Neuronal stem cell (in vitro differentiated cells): ENCODE measurements around the gene LDHA.

ENCODE experiments used
- DNase-seq: peaks from one replicate; pipeline ENCODE4 v3.0.0-alpha.2; 2013; ENCODE audit warnings: low spot score
- H2AFZ ChIP-seq: one replicate; pipeline ENCODE4 v1.6.1; 2013; ENCODE audit warnings: mild to moderate bottlenecking, low read length, inconsistent platforms
- H2AK5ac ChIP-seq: 2 replicates; pipeline ENCODE4 v1.6.1; 2013; ENCODE audit warnings: low read depth, mild to moderate bottlenecking, inconsistent platforms, low read length, moderate library complexity, mixed read lengths
- H2BK120ac ChIP-seq: 2 replicates; pipeline ENCODE4 v1.6.1; 2013; ENCODE audit warnings: low read depth, mild to moderate bottlenecking, inconsistent platforms, low read length, moderate library complexity, mixed read lengths
- H2BK12ac ChIP-seq: one replicate; pipeline ENCODE4 v1.6.1; 2013; ENCODE audit warnings: low read length, inconsistent platforms
- H2BK15ac ChIP-seq: 2 replicates; pipeline ENCODE4 v1.6.1; 2013; ENCODE audit warnings: mild to moderate bottlenecking, low read length, inconsistent platforms, mixed read lengths
- H2BK5ac ChIP-seq: one replicate; pipeline ENCODE4 v1.6.1; 2013; ENCODE audit warnings: inconsistent platforms, mild to moderate bottlenecking, low read length, moderate library complexity
- H3K14ac ChIP-seq: one replicate; pipeline ENCODE4 v1.6.1; 2013; ENCODE audit warnings: low read length, inconsistent platforms
- H3K18ac ChIP-seq: 2 replicates; pipeline ENCODE4 v1.6.1; 2013; ENCODE audit warnings: low read length, inconsistent platforms
- H3K23ac ChIP-seq: 2 replicates; pipeline ENCODE4 v1.6.1; 2013; ENCODE audit warnings: low read depth, mild to moderate bottlenecking, mixed read lengths, low read length, inconsistent platforms; ENCODE audit not compliant: poor library complexity
- H3K27ac ChIP-seq: replicated peaks from 3 replicates; pipeline ENCODE4 v1.5.1; 2013; ENCODE audit warnings: low read length, inconsistent platforms
- H3K27me3 ChIP-seq, 3 experiments: 2 replicates each; pipeline ENCODE4 v1.6.1; 2013; ENCODE audit warnings: low read length in 3 of 3, mild to moderate bottlenecking in 2 of 3, inconsistent platforms in 1 of 3, low read depth in 1 of 3, mixed read lengths in 1 of 3, moderate library complexity in 1 of 3; ENCODE audit not compliant: control insufficient read depth in 3 of 3, insufficient read depth in 3 of 3
- H3K36me3 ChIP-seq, 2 donors: replicated peaks in 1 of 2; 2 replicates each; pipeline ENCODE4 v1.6.1; 2013; ENCODE audit warnings: low read length in 2 of 2; ENCODE audit not compliant: control insufficient read depth in 2 of 2, insufficient read depth in 2 of 2
- H3K4ac ChIP-seq: 2 replicates; pipeline ENCODE4 v1.6.1; 2013; ENCODE audit warnings: inconsistent platforms, mild to moderate bottlenecking, low read length, moderate library complexity
- H3K4me1 ChIP-seq, 2 donors: 1 replicate in 1 of 2; 2 replicates in 1 of 2; pipeline ENCODE4 v1.6.1; 2013; ENCODE audit warnings: low read length in 2 of 2, low read depth in 1 of 2; ENCODE audit not compliant: control insufficient read depth in 2 of 2, insufficient read depth in 1 of 2
- H3K4me2 ChIP-seq: one replicate; pipeline ENCODE4 v1.6.1; 2013; ENCODE audit warnings: mild to moderate bottlenecking, low read length, inconsistent platforms; ENCODE audit not compliant: insufficient read depth, poor library complexity, severe bottlenecking
- H3K4me3 ChIP-seq, 2 donors: 2 replicates each; pipeline ENCODE4 v1.5.1; 2013; ENCODE audit warnings: low read length in 2 of 2, mild to moderate bottlenecking in 2 of 2, inconsistent platforms in 1 of 2, moderate library complexity in 1 of 2
- H3K79me1 ChIP-seq: one replicate; pipeline ENCODE4 v1.6.1; 2013; ENCODE audit warnings: low read depth, mild to moderate bottlenecking, inconsistent platforms, low read length, moderate library complexity
- H3K9ac ChIP-seq: one replicate; pipeline ENCODE4 v1.6.1; 2013; ENCODE audit warnings: mild to moderate bottlenecking, low read depth, low read length, inconsistent platforms; ENCODE audit not compliant: poor library complexity
- H3K9me3 ChIP-seq, 2 donors: replicated peaks in 1 of 2; 2 replicates each; pipeline versions ENCODE3 to v1.6.1; 2013; ENCODE audit warnings: low read length in 2 of 2, mild to moderate bottlenecking in 2 of 2, inconsistent platforms in 1 of 2, low read depth in 1 of 2, mixed read lengths in 1 of 2, moderate library complexity in 1 of 2; ENCODE audit not compliant: control insufficient read depth in 2 of 2, insufficient read depth in 1 of 2
- H4K8ac ChIP-seq: one replicate; pipeline ENCODE4 v1.6.1; 2013; ENCODE audit warnings: low read depth, mild to moderate bottlenecking, inconsistent platforms, low read length, moderate library complexity
- H4K91ac ChIP-seq: one replicate; pipeline ENCODE4 v1.6.1; 2013; ENCODE audit warnings: low read length, low read depth, mild to moderate bottlenecking, inconsistent platforms; ENCODE audit not compliant: poor library complexity
- WGBS, 2 donors: extraction: QIAGEN DNeasy Blood & Tissue Kit; methylation state at CpG; one replicate each; pipeline ENCODE4 v1.1.7; 2013; ENCODE audit warnings: missing lambda C conversion rate in 2 of 2, mixed read lengths in 1 of 2; ENCODE audit not compliant: insufficient read length in 2 of 2, insufficient replicate concordance in 1 of 2; ENCODE audit errors: extremely low coverage in 2 of 2; 5-methylcytosine and 5-hydroxymethylcytosine counted together

Gene LDHA

DNA sequence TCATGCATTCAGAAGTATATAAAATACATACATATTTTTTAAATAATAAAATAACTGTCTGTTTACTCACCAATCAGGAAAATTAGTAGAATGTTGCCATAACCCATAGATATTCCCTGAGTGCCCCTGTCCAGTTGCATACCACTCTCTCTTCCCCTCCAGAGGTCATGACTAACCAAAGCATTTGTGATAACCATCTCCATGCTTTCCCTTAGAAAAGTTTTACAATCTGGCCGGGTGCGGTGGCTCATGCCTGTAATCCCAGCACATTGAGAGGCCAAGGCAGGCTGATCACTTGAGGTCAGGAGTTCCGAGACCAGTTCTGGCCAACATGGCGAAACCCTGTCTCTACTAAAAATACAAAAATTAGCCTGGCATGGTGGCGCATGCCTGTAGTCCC, 33.2 kb upstream of the LDHA start:
- no peak overlapping the region for H2BK5ac ChIP-seq
- H3K27ac ChIP-seq: no peak overlapping the region
- H3K4me1 ChIP-seq: no peaks in the 10 kb centered on the region
- no peak overlapping the region for H3K4me2 ChIP-seq
- no peak overlapping the region for H2BK15ac ChIP-seq
- H3K4me3 ChIP-seq: no peak overlapping the region
- H2AK5ac ChIP-seq: no peak overlapping the region
- no peak overlapping the region for H4K8ac ChIP-seq
- no peak overlapping the region for H3K23ac ChIP-seq
- no peak overlapping the region for H4K91ac ChIP-seq
- WGBS, 2 donors: no CpG with 5 or more reads among the region's 5 CpGs
- H3K9me3 ChIP-seq: no peaks in the 10 kb centered on the region
- H3K18ac ChIP-seq: no peak overlapping the region
- no peak overlapping the region for H2BK120ac ChIP-seq
- no peak overlapping the region for H2AFZ ChIP-seq
- DNase-seq: no peak
- no peak overlapping the region for H3K14ac ChIP-seq
- H3K4ac ChIP-seq: no peak overlapping the region
- no peaks in the 10 kb centered on the region for H3K27me3 ChIP-seq
- H3K36me3 ChIP-seq: peaks cover 25 to 95% of the 10 kb centered on the region in 2 donors
- H3K9ac ChIP-seq: no peak overlapping the region
- H3K79me1 ChIP-seq: no peaks in the 10 kb centered on the region
- H2BK12ac ChIP-seq: no peak overlapping the region

DNA sequence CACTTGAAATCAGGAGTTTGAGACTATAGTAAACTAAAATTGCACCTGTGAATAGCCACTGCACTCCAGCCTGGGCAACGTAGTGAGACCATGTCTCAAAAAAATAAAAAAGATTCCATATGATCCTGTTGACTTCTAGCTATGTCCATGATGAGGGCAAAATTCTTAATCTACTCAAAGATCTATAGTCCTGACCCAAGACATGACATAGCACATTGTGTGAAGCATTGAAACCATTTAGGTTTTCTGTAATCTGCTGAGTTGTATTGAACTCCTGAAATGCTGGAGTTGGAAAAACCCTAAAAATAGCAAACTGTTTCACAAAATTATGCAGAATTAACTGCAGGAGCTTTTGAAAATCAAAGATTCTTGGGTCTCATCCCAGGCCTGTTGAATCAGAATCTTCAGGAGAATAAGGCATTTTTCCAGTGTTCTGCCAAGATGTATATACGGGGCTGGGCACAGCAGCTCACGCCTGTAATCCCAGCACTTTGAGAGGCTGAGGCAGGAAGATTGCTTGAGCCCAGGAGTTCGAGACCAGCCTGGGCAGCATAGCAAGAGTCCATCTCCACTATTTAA, 29.8 kb upstream of the LDHA start:
- no CpG with 5 or more reads among the region's 4 CpGs for WGBS, 2 donors
- no peak overlapping the region for H3K14ac ChIP-seq

DNA sequence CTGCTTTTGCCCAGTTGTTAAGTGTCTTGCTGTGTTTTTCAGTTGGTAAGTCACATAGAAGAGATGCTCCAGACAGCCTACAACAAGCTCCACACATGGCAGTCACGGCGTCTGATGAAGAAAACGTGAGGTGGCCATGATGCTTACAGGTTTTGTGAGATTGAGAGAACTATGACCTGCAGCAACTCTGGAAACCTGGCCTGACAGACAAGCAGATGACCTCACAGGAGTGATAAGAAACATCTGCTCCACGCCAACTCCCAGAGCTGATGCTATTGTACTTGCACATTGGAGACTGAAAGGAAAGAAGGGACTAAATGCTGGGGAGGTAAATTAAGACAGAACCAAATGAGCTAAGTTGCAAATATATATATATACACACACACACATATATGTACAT, 28.6 kb upstream of the LDHA start:
- no peak overlapping the region for H3K4me2 ChIP-seq
- no peaks in the 10 kb centered on the region for H3K79me1 ChIP-seq
- no CpG with 5 or more reads among the region's 4 CpGs for WGBS, 2 donors

More for the DNA sequence above, 29.8 kb upstream of the LDHA start:
- Histone ChIP-seq H3K9me3 (no peaks in the 10 kb centered on the region), H3K27ac (no peak overlapping the region), H2AFZ (no peak overlapping the region), H3K79me1 (no peaks in the 10 kb centered on the region), H2BK12ac (no peak overlapping the region), H3K18ac (no peak overlapping the region), H3K36me3 (peaks cover 18 to 76% of the 10 kb centered on the region in 2 donors), H3K27me3 (no peaks in the 10 kb centered on the region), H2BK5ac (no peak overlapping the region), H3K23ac (no peak overlapping the region), H2BK120ac (no peak overlapping the region), H2BK15ac (no peak overlapping the region), H3K4me1 (no peaks in the 10 kb centered on the region), H3K4ac (no peak overlapping the region), H2AK5ac (no peak overlapping the region), H3K4me3 (no peak overlapping the region), H3K9ac (no peak overlapping the region), H4K8ac (no peak overlapping the region), H3K4me2 (no peak overlapping the region), H4K91ac (no peak overlapping the region)
- DNase-seq: no peak

DNA sequence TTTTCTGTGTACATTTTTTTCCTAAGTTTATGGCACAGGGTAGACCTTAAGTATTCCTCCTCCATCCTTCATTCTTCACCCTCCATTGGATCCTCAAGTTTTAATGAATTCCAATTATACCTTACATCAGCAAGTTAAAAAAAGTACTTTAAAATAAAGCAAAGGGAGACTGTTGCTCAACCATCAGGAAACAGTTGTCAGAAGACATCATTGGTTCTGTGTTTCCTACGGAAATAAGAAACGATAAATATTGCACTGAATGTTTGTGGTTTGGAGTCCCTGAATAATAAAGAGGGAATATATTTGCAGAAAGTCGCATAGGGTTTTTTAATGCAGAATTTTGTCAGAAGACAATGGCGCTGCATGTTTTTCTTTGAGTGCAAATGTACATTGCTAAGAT, 28.1 kb upstream of the LDHA start:
- H3K18ac ChIP-seq: no peak overlapping the region
- H2BK120ac ChIP-seq: no peak overlapping the region
- no peak overlapping the region for H3K4me3 ChIP-seq
- H2AFZ ChIP-seq: no peak overlapping the region
- no peak for DNase-seq
- H3K14ac ChIP-seq: no peak overlapping the region
- no peak overlapping the region for H2BK5ac ChIP-seq
- no peak overlapping the region for H3K9ac ChIP-seq
- H3K27me3 ChIP-seq: no peaks in the 10 kb centered on the region
- no peak overlapping the region for H3K27ac ChIP-seq
- H4K8ac ChIP-seq: no peak overlapping the region
- WGBS, 2 donors: no CpG with 5 or more reads among the region's 4 CpGs
- H3K79me1 ChIP-seq: no peaks in the 10 kb centered on the region
- H3K4me2 ChIP-seq: no peak overlapping the region
- H3K9me3 ChIP-seq: no peaks in the 10 kb centered on the region
- no peak overlapping the region for H2BK12ac ChIP-seq
- H4K91ac ChIP-seq: no peak overlapping the region
- no peak overlapping the region for H3K4ac ChIP-seq
- no peak overlapping the region for H3K23ac ChIP-seq
- no peaks in the 10 kb centered on the region for H3K4me1 ChIP-seq
- H3K36me3 ChIP-seq: peaks cover 12 to 60% of the 10 kb centered on the region in 2 donors
- no peak overlapping the region for H2BK15ac ChIP-seq
- no peak overlapping the region for H2AK5ac ChIP-seq

More for the DNA sequence above, 28.6 kb upstream of the LDHA start:
- Histone ChIP-seq H2AFZ (no peak overlapping the region), H2BK5ac (no peak overlapping the region), H2BK120ac (no peak overlapping the region), H3K4ac (no peak overlapping the region), H3K36me3 (peaks cover 15 to 65% of the 10 kb centered on the region in 2 donors), H3K27me3 (no peaks in the 10 kb centered on the region), H3K9me3 (no peaks in the 10 kb centered on the region), H2BK15ac (no peak overlapping the region), H3K14ac (no peak overlapping the region), H2BK12ac (no peak overlapping the region), H3K9ac (no peak overlapping the region), H4K91ac (no peak overlapping the region), H3K27ac (no peak overlapping the region), H3K4me1 (no peaks in the 10 kb centered on the region), H3K4me3 (no peak overlapping the region), H2AK5ac (no peak overlapping the region), H3K23ac (no peak overlapping the region), H3K18ac (no peak overlapping the region), H4K8ac (no peak overlapping the region)
- DNase-seq: no peak
